Measurements from ENCODE around the gene MRPL14. TPM values are rescaled to one million over a fixed set of nuclear protein-coding genes. Genes with fewer than 3 reads are reported as not detected.

Gene MRPL14
- total and polyA plus RNA-seq, 2 of the 8 experiments (the other 6 are each of a cell fraction or from before 2014, with no cell fraction given): 82.0 to 97.1 TPM

DNA sequence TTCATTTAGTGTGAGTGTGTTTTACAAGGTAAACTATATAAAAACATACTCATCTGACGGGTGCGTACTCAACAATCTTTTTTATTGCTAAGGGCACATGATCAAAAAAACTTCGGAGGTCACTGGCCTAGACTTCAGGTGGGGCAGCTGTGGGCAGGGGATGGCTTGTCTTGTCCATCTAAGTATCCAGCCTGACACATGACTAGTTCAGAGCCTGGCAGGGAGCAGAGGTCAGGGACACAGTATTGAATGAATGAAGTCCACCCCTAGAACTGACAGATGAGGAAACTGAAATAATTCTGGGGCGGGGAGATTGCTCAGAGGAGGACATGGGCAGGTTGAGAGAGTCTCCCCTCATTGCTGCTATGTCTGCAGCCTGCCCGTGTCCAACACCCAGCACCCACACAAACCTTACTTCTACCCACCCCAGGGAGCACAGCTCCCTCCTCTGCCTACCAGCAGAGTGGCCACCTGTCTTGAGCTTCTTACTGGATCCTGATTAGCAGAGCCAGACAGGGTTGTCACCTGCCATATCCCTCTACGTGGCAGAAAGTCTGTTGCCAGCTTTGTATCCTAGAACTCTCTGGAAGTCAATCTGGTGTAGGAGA is 48.9 kb downstream of the MRPL14 start (continued):
- TF ChIP-seq CHD1 (IDR thresholded peaks at IDR 0.05; ENCODE audit: low read depth, low read length) (no peak), CREB1 (IDR thresholded peaks at IDR 0.05) (no peak), POLR2A (IDR thresholded peaks at IDR 0.05; ENCODE audit: control extremely low read depth in 1 of 2, low read depth in 2 of 2, low read length in 2 of 2) (no peak)
